Breast epithelium (tissue), 4 donors: ENCODE measurements around the gene HMSD. TPM values are rescaled to one million over a fixed set of nuclear protein-coding genes. Genes with fewer than 3 reads are reported as not detected.

ENCODE experiments used
- DNase-seq, 2 donors: peaks; one replicate each; pipeline ENCODE4 v3.0.0-alpha.2; 2019; ENCODE audit warnings: low spot score in 2 of 2
- H3K27ac ChIP-seq, 2 donors: fragments of 200-600 bp; sonication (generic) in 1 of 2; one replicate each; pipeline ENCODE4 v1.5.1; 2016 to 2019; ENCODE audit warnings: mild to moderate bottlenecking in 1 of 2
- H3K27me3 ChIP-seq, 2 donors: fragments of 200-600 bp; sonication (generic) in 1 of 2; one replicate each; pipeline versions ENCODE4 v1.5.1 to v1.6.0; 2017 to 2019; ENCODE audit warnings: control low read depth in 1 of 2, mild to moderate bottlenecking in 1 of 2
- H3K36me3 ChIP-seq: fragments of 200-600 bp; one replicate; pipeline ENCODE4 v1.5.1; 2019
- H3K4me1 ChIP-seq, 2 donors: fragments of 200-600 bp; sonication (generic); one replicate each; pipeline ENCODE4 v1.5.1; 2016 to 2019; ENCODE audit warnings: control low read depth in 1 of 2
- H3K4me3 ChIP-seq, 3 donors: fragments of 200-600 bp; sonication (generic); 1 replicate in 2 of 3; 2 replicates in 1 of 3; pipeline ENCODE4 v1.5.1; 2016 to 2019; ENCODE audit warnings: mild to moderate bottlenecking in 3 of 3, moderate library complexity in 2 of 3
- H3K9me3 ChIP-seq, 2 donors: fragments of 200-600 bp; sonication (generic) in 1 of 2; one replicate each; pipeline ENCODE4 v1.5.1; 2016 to 2019; ENCODE audit warnings: control low read depth in 1 of 2
- POLR2A ChIP-seq: fragments of 450-650 bp; IDR thresholded peaks from one replicate; pipeline ENCODE4 v1.6.1; 2016; ENCODE audit warnings: antibody characterized with exemption, mild to moderate bottlenecking, moderate library complexity
- POLR2AphosphoS5 ChIP-seq, 3 donors: sonication (generic); formaldehyde crosslinking; IDR thresholded peaks; one replicate each; pipeline ENCODE4 v1.6.1; 2017; ENCODE audit warnings: antibody characterized with exemption in 3 of 3
- intact Hi-C: fragments of 100-400 bp; cut with DNase I; formaldehyde crosslinking; loops from one replicate; pipeline ENCODE4 v1.15.1; 2023; ENCODE audit warnings: low total_unique reads
- total RNA-seq, 3 donors: library from RNA; depleted of rRNA; stranded (reverse); fragments of >200 nt; gene quantifications; one replicate each; pipeline ENCODE4 v1.1.0, GENCODE V29; 2016
- TF ChIP-seq, protein P1 (sequence below), 3 donors: fragments of 450-650 bp; IDR thresholded peaks; one replicate each; pipeline ENCODE4 v1.5.1; 2016 to 2017; ENCODE audit warnings: antibody characterized with exemption in 3 of 3, mild to moderate bottlenecking in 3 of 3, moderate library complexity in 3 of 3

Gene HMSD
- total RNA-seq, 3 donors from 2014 or later: 0.29 TPM; not detected in 2

DNA sequence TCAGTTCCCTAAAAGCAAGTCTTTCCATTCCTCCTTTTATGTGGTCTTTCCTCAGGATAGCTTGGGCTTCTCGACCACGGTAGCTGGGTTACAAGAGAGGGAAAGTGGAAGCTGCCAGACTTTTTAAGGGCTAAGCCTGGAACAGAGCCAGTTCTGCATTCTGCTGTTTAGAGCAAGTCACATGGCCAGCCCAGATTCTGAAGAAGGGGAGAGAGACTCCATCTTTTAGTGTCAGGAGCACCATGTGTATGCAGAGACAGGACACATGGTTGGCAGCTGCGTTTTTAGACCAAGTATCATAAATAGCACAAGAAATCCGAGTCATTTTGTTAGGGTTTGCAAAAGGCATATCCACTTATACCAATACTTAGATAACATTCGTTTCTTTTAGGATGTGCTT lies 4.7 kb downstream of the HMSD start:
- no peak for DNase-seq
- H3K27me3 ChIP-seq: peaks cover 0 to 14% of the 10 kb centered on the region in 2 donors
- no peaks in the 10 kb centered on the region for H3K9me3 ChIP-seq
- no peak overlapping the region for H3K4me3 ChIP-seq
- intact Hi-C loops: no loop called here
- H3K36me3 ChIP-seq: no peaks in the 10 kb centered on the region
- no peaks in the 10 kb centered on the region for H3K4me1 ChIP-seq
- no peak overlapping the region for H3K27ac ChIP-seq
- TF ChIP-seq POLR2AphosphoS5 (IDR thresholded peaks at IDR 0.05) (no peak), POLR2A (no peak)
- TF ChIP-seq, protein P1, sequence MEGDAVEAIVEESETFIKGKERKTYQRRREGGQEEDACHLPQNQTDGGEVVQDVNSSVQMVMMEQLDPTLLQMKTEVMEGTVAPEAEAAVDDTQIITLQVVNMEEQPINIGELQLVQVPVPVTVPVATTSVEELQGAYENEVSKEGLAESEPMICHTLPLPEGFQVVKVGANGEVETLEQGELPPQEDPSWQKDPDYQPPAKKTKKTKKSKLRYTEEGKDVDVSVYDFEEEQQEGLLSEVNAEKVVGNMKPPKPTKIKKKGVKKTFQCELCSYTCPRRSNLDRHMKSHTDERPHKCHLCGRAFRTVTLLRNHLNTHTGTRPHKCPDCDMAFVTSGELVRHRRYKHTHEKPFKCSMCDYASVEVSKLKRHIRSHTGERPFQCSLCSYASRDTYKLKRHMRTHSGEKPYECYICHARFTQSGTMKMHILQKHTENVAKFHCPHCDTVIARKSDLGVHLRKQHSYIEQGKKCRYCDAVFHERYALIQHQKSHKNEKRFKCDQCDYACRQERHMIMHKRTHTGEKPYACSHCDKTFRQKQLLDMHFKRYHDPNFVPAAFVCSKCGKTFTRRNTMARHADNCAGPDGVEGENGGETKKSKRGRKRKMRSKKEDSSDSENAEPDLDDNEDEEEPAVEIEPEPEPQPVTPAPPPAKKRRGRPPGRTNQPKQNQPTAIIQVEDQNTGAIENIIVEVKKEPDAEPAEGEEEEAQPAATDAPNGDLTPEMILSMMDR (IDR thresholded peaks at IDR 0.05): no peak

DNA sequence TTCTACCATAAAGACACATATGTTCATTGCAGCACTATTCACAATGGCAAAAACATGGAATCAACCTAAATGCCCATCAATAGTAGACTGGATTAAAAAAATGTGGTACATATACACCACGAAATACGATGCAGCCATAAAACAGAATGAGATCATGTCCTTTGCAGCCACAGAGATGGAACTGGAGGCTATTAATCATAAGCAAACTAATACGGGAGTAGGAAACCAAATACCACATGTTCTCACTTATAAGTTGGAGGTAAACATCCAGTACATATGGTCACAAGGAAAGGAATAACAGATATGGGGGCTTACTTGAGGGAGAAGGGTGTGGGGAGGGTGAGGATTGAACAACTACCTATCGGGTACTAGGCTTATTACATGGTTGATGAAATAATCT lies 7.7 kb downstream of the HMSD start:
- intact Hi-C loops: no loop called here
- no peak overlapping the region for H3K27ac ChIP-seq
- no peaks in the 10 kb centered on the region for H3K9me3 ChIP-seq
- TF ChIP-seq POLR2AphosphoS5 (IDR thresholded peaks at IDR 0.05) (no peak), POLR2A (no peak)
- TF ChIP-seq, protein P1 (IDR thresholded peaks at IDR 0.05): no peak
- no peak overlapping the region for H3K4me3 ChIP-seq
- peaks cover 0 to 14% of the 10 kb centered on the region in 2 donors for H3K27me3 ChIP-seq
- H3K4me1 ChIP-seq: no peaks in the 10 kb centered on the region
- H3K36me3 ChIP-seq: no peaks in the 10 kb centered on the region
- no peak for DNase-seq

DNA sequence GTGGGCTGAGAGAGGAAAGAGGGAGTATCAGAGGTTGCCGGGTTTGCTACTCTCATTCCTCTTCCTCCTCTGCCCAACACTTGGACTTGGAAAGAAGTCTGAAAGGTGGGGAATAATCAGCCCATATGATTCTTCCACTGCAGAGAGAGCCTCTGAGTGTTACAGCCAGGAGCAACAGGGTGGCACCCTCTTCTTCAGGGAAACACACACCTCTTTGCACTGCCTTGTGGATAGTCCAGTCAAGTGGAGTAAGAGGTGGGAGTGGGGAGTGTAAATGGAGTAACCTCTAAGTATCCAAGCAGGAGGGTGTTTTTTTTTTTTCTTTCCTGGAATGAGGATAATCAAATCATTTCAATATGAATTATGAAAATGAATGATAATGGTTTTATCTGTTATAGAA lies 11.8 kb downstream of the HMSD start:
- intact Hi-C loops: no loop called here
- DNase-seq: no peak
- no peaks in the 10 kb centered on the region for H3K4me1 ChIP-seq
- no peaks in the 10 kb centered on the region for H3K36me3 ChIP-seq
- H3K9me3 ChIP-seq: no peaks in the 10 kb centered on the region
- no peak for TF ChIP-seq POLR2AphosphoS5 (IDR thresholded peaks at IDR 0.05)
- no peak overlapping the region for H3K27ac ChIP-seq
- H3K27me3 ChIP-seq: peaks cover 0 to 9% of the 10 kb centered on the region in 2 donors
- no peak overlapping the region for H3K4me3 ChIP-seq

DNA sequence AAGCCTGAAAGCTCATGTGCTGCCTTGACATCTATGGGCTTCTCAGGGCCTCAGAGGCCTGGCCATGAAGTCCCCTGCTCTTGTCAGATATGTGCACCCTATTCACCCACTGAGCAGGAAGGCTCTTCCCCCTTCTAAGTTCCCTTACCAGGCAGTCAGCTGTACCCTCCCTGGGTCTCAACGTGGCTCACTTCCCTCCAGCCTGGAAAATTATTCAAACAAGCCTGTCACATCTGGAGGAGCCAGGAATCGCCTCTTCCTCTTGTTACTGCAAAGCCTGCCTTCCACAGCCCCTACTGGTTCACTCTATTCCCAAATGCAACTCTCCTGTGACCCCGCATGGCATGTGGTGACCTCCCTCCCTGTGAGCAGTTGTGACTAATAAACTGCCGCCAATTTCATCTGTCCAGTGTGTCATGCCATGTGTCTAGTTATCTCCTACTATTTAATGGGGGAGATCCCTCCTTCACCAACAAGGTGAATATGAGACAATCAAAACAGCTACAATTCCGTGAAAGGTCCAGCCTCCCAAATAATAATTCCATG lies 12.4 kb downstream of the HMSD start:
- no peaks in the 10 kb centered on the region for H3K36me3 ChIP-seq
- TF ChIP-seq POLR2A: no peak
- TF ChIP-seq POLR2AphosphoS5 (IDR thresholded peaks at IDR 0.05): no peak
- TF ChIP-seq, protein P1 (IDR thresholded peaks at IDR 0.05): no peak
- no peak overlapping the region for H3K4me3 ChIP-seq
- no peak overlapping the region for H3K27ac ChIP-seq
- intact Hi-C loops: no loop called here
- H3K9me3 ChIP-seq: no peaks in the 10 kb centered on the region
- peaks cover 0 to 4% of the 10 kb centered on the region in 2 donors for H3K27me3 ChIP-seq
- H3K4me1 ChIP-seq: no peaks in the 10 kb centered on the region
- DNase-seq: no peak

DNA sequence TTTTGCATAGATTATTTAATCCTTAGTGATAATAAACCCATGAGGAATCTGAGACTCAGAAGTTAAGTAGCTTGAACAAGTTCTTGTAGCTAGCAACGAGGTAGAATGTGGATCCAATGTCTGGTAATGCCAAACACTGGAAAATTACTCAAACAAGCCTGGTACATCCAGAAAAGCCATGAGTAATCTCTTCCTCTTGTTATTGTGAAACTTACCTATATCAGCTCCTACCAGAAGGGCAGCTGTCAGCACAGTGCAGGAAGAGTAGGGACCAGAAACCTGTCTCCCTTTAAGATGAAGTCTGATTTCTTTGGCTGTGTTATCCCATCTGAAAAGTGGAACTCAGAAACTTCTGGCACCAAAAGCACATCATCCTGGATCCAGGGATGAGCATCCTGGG lies 13.0 kb downstream of the HMSD start:
- no peak for DNase-seq
- H3K4me1 ChIP-seq: no peaks in the 10 kb centered on the region
- no peaks in the 10 kb centered on the region for H3K27me3 ChIP-seq
- H3K9me3 ChIP-seq: no peaks in the 10 kb centered on the region
- intact Hi-C loops: no loop called here
- no peak overlapping the region for H3K27ac ChIP-seq
- H3K36me3 ChIP-seq: no peaks in the 10 kb centered on the region
- no peak overlapping the region for H3K4me3 ChIP-seq
- TF ChIP-seq POLR2A: no peak
- no peak for TF ChIP-seq POLR2AphosphoS5 (IDR thresholded peaks at IDR 0.05)
- TF ChIP-seq, protein P1 (IDR thresholded peaks at IDR 0.05): no peak
